Endothelial cell of umbilical vein (primary cell): ENCODE results near the gene ASGR2. TPM values are rescaled to one million over a fixed set of nuclear protein-coding genes. Genes with fewer than 3 reads are reported as not detected.

Source experiments
- BruUV-seq: library from RNA; stranded (reverse); fragments of 400-500 nt; replicated peaks from 2 replicates; lab custom pipeline; 2021; lab: Mats Ljungman, UMichigan
- CTCF ChIA-PET: fragments of 300-600, 350-600 bp; sonication (Branson Sonifier 250); formaldehyde crosslinking; loops from one replicate; lab custom pipeline; 2021; ENCODE audit warnings: antibody characterized with exemption, inconsistent platforms; lab: Charles Lee
- POLR2A ChIA-PET: fragments of 300-600, 350-600 bp; sonication (Branson Sonifier 250); formaldehyde crosslinking; loops from one replicate; lab custom pipeline; 2021; ENCODE audit warnings: antibody characterized with exemption, inconsistent platforms; lab: Charles Lee
- DNase-seq: peaks from one replicate; pipeline ENCODE4 v3.0.0-alpha.2; 2011; ENCODE audit warnings: low read depth, low spot score
- FAIRE-seq: peaks from 2 replicates; lab custom pipeline; 2011; peaks lifted over from hg19 to GRCh38; lab: Jason Lieb, UNC
- H2AFZ ChIP-seq: 2 replicates; pipeline ENCODE4 v1.6.0; 2012; ENCODE audit warnings: low read depth, low read length, control low read depth, inconsistent platforms
- H3K27ac ChIP-seq: 2 replicates; pipeline ENCODE4 v1.5.1; 2011; ENCODE audit warnings: low read depth, mild to moderate bottlenecking, control low read depth, low read length, moderate library complexity; ENCODE audit not compliant: insufficient read depth
- H3K27me3 ChIP-seq, 2 experiments: 2 replicates each; pipeline versions ENCODE4 v1.6.0 to v1.6.1; 2011; ENCODE audit warnings: low read length in 2 of 2, mixed read lengths in 1 of 2; ENCODE audit not compliant: control insufficient read depth in 2 of 2, insufficient read depth in 2 of 2
- H3K36me3 ChIP-seq, 2 experiments: 2 replicates in 1 of 2; 3 replicates in 1 of 2; pipeline ENCODE4 v1.5.1; 2011; ENCODE audit warnings: low read length in 2 of 2, mild to moderate bottlenecking in 1 of 2, moderate library complexity in 1 of 2; ENCODE audit not compliant: control insufficient read depth in 2 of 2, insufficient read depth in 2 of 2; ENCODE audit errors: extremely low read depth in 1 of 2
- H3K4me1 ChIP-seq: 3 replicates; pipeline ENCODE4 v1.5.1; 2011; ENCODE audit warnings: mild to moderate bottlenecking, low read length; ENCODE audit not compliant: control insufficient read depth, insufficient read depth; ENCODE audit errors: extremely low read depth
- H3K4me2 ChIP-seq: 2 replicates; pipeline ENCODE4 v1.6.1; 2011; ENCODE audit warnings: low read length, control low read depth, mixed read lengths; ENCODE audit not compliant: insufficient read depth
- H3K4me3 ChIP-seq, 3 experiments: fragments of 200-600 bp in 1 of 3; sonication (generic), shearing (Covaris generic) in 1 of 3; replicated peaks in 1 of 3; 2 replicates each; pipeline ENCODE4 v1.5.1; 2011 to 2016; ENCODE audit warnings: control low read depth in 3 of 3, low read length in 3 of 3, mild to moderate bottlenecking in 2 of 3, inconsistent platforms in 1 of 3, low read depth in 1 of 3, moderate library complexity in 1 of 3; ENCODE audit not compliant: insufficient read depth in 1 of 3
- H3K79me2 ChIP-seq: 2 replicates; pipeline ENCODE4 v1.6.0; 2012; ENCODE audit warnings: low read length, inconsistent platforms; ENCODE audit not compliant: control insufficient read depth, insufficient read depth
- H3K9ac ChIP-seq: replicated peaks from 2 replicates; pipeline ENCODE3; 2011; ENCODE audit warnings: low read length, control low read depth; ENCODE audit not compliant: insufficient read depth; ENCODE audit errors: extremely low read depth
- H3K9me1 ChIP-seq: replicated peaks from 3 replicates; pipeline ENCODE4 v1.6.0; 2011; ENCODE audit warnings: mild to moderate bottlenecking, low read length; ENCODE audit not compliant: control insufficient read depth, insufficient read depth; ENCODE audit errors: extremely low read depth
- H3K9me3 ChIP-seq: replicated peaks from 2 replicates; pipeline ENCODE4 v1.5.1; 2012; ENCODE audit warnings: low read length, inconsistent platforms; ENCODE audit not compliant: control insufficient read depth, insufficient read depth
- H4K20me1 ChIP-seq: replicated peaks from 2 replicates; pipeline ENCODE3; 2011; ENCODE audit warnings: mild to moderate bottlenecking, low read length; ENCODE audit not compliant: control insufficient read depth, insufficient read depth; ENCODE audit errors: extremely low read depth
- CTCF ChIP-seq, 2 donors: IDR thresholded peaks; 1 replicate in 1 of 2; 2 replicates in 1 of 2; pipeline ENCODE4 v1.5.1; 2011; ENCODE audit warnings: low read length in 2 of 2, mild to moderate bottlenecking in 2 of 2, moderate library complexity in 2 of 2, control low read depth in 1 of 2, inconsistent platforms in 1 of 2, low read depth in 1 of 2; ENCODE audit not compliant: insufficient read depth in 1 of 2; ENCODE audit errors: extremely low read depth in 1 of 2
- FOS ChIP-seq: IDR thresholded peaks from 2 replicates; pipeline ENCODE4 v1.6.1; 2011; ENCODE audit warnings: mild to moderate bottlenecking, low read length, moderate library complexity, borderline replicate concordance; ENCODE audit not compliant: insufficient read depth
- JUN ChIP-seq: IDR thresholded peaks from 2 replicates; pipeline ENCODE4 v1.6.1; 2011; ENCODE audit warnings: borderline replicate concordance, low read depth; ENCODE audit not compliant: insufficient read length, insufficient read depth
- dilution Hi-C: fragments of 300-500 bp; cut with MboI; formaldehyde crosslinking; loops from one replicate; pipeline ENCODE4 v1.15.0; 2019; ENCODE audit warnings: low sequenced_read_pairs; ENCODE audit not compliant: extremely low pct_ligation_motif_present
- intact Hi-C: fragments of 100-400 bp; cut with micrococcal nuclease; formaldehyde crosslinking; loops from one replicate; pipeline ENCODE4 v1.10.0; 2022
- polyA plus RNA-seq, 4 experiments: library from polyadenylated mRNA; depleted of rRNA in 3 of 4; stranded (reverse) in 3 of 4; unstranded in 1 of 4; fragments of >200 nt; gene quantifications; 2 replicates each; pipeline versions ENCODE4 v1.2.1 to v1.2.3, GENCODE V29; 2011 to 2012; ENCODE audit warnings: missing spikeins in 1 of 4
- total RNA-seq: library from RNA; stranded (reverse); gene quantifications from 2 replicates; pipeline ENCODE4 v1.2.3, GENCODE V29; 2021

The ASGR2 gene
- total and polyA plus RNA-seq, 2 donors (not counting 3 experiments of a cell fraction or from before 2014, with no cell fraction given) = not detected

GRCh38 chr17:7063518-7064094 lies 51.0 kb downstream of the ASGR2 start:
- intact Hi-C loops = no loop called here
- H3K27me3 ChIP-seq = no peaks in the 10 kb centered on the region
- DNase-seq (no peak), FAIRE-seq (peak; percentile 68)
- ChIA-PET POLR2A (no interaction called here), CTCF (interaction anchor here (1.2 to 2.0 kb wide), 4 partner anchors 12 to 233 kb away, joined by 5 to 10 read pairs (median 6); no protein-coding TSS in a partner anchor)
- H3K79me2 ChIP-seq = no peaks in the 10 kb centered on the region
- no peak for TF ChIP-seq JUN
- peak; percentile 59 for TF ChIP-seq FOS
- no peak for TF ChIP-seq CTCF (IDR thresholded peaks at IDR 0.05; ENCODE audit: extremely low read depth in 1 of 2, insufficient read depth in 1 of 2, low read depth in 1 of 2, low read length in 2 of 2)
- H3K9me1 ChIP-seq = no peaks in the 10 kb centered on the region
- dilution Hi-C loops = no loop called here
- no peak overlapping the region for H3K4me3 ChIP-seq
- BruUV-seq = no TSS peak
- H3K9me3 ChIP-seq = no peaks in the 10 kb centered on the region
- peaks cover 24% of the 10 kb centered on the region for H3K4me1 ChIP-seq
- no peak overlapping the region for H3K9ac ChIP-seq
- no peaks in the 10 kb centered on the region for H3K36me3 ChIP-seq
- no peaks in the 10 kb centered on the region for H4K20me1 ChIP-seq
- no peak overlapping the region for H2AFZ ChIP-seq
- H3K4me2 ChIP-seq = no peak overlapping the region
- no peak overlapping the region for H3K27ac ChIP-seq
